ENCODE results near the gene SNRNP200. TPM values are rescaled to one million over a fixed set of nuclear protein-coding genes. Genes with fewer than 3 reads are reported as not detected.

SNRNP200 gene
- total RNA-seq, 1 experiment from 2014 or later, result 231 TPM

- Histone ChIP-seq H3K4me1 (ENCODE audit: control insufficient read depth, insufficient read depth, low read length) (no peaks in the 10 kb centered on the region), H3K27ac (ENCODE audit: low read length) (no peak overlapping the region), H3K4me3 (ENCODE audit: low read depth in 2 of 2, low read length in 2 of 2) (no peak overlapping the region), H3K36me3 (ENCODE audit: control insufficient read depth, insufficient read depth, low read length) (peaks cover 22% of the 10 kb centered on the region), H3K27me3 (ENCODE audit: control insufficient read depth, insufficient read depth, low read length) (no peaks in the 10 kb centered on the region), H3K9me3 (ENCODE audit: control insufficient read depth, insufficient read depth, low read depth, low read length) (no peaks in the 10 kb centered on the region)
- in situ Hi-C loops (cut with HindIII; ENCODE audit: low pct_unique_long_range_greater_than_20kb, low sequenced_read_pairs) (loop anchor here (25.0 kb wide), 1 partner anchor 112 kb away; no protein-coding TSS in a partner anchor), intact Hi-C loops (cut with micrococcal nuclease; ENCODE audit: unreplicated experiment) (no loop called here)
- DNase-seq (ENCODE audit: low read depth, low spot score) (no peak), ATAC-seq (peak; percentile 36)
- ChIA-PET CTCF (no interaction called here), POLR2A (no interaction called here)
- BruUV-seq (replicated peaks), result TSS peak; percentile 59
- TF ChIP-seq TCF7L2 (IDR thresholded peaks at IDR 0.05; ENCODE audit: low read depth, low read length) (no peak), REST (IDR thresholded peaks at IDR 0.05; ENCODE audit: insufficient read depth in 1 of 2, low read depth in 2 of 2, low read length in 1 of 2) (no peak), POLR2AphosphoS5 (IDR thresholded peaks at IDR 0.05; ENCODE audit: low read depth, low read length) (no peak; the same call in 1 of the 2 replicates), CTCF (IDR thresholded peaks at IDR 0.05) (no peak), SIN3A (IDR thresholded peaks at IDR 0.05; ENCODE audit: borderline replicate concordance, insufficient read depth, low read depth, low read length) (no peak)
Measured at GRCh38 chr2:96274355-96275056, 30.8 kb downstream of the SNRNP200 start.

- intact Hi-C loops (cut with micrococcal nuclease; ENCODE audit: unreplicated experiment), result no loop called here
- in situ Hi-C loops (cut with HindIII; ENCODE audit: low pct_unique_long_range_greater_than_20kb, low sequenced_read_pairs), result loop anchor here (25.0 kb wide), 1 partner anchor 111 kb away; no protein-coding TSS in a partner anchor
- no TSS peak for BruUV-seq (replicated peaks)
- ChIA-PET CTCF (no interaction called here), POLR2A (interaction anchor here (0.6 to 0.7 kb wide), 3 partner anchors 8 to 60 kb away, joined by 6 to 8 read pairs (median 6); no protein-coding TSS in a partner anchor)
- no peak overlapping the region for H3K4me3 ChIP-seq (ENCODE audit: low read depth in 2 of 2, low read length in 2 of 2)
- H3K27ac ChIP-seq (ENCODE audit: low read length), result no peak overlapping the region
- DNase-seq (ENCODE audit: low read depth, low spot score) (no peak), ATAC-seq (no peak)
- H3K4me1 ChIP-seq (ENCODE audit: control insufficient read depth, insufficient read depth, low read length), result no peaks in the 10 kb centered on the region
- no peak for TF ChIP-seq SIN3A (IDR thresholded peaks at IDR 0.05; ENCODE audit: borderline replicate concordance, insufficient read depth, low read depth, low read length)
- TF ChIP-seq CTCF (IDR thresholded peaks at IDR 0.05), result no peak
- TF ChIP-seq REST (IDR thresholded peaks at IDR 0.05; ENCODE audit: insufficient read depth in 1 of 2, low read depth in 2 of 2, low read length in 1 of 2), result no peak
- TF ChIP-seq TCF7L2 (IDR thresholded peaks at IDR 0.05; ENCODE audit: low read depth, low read length), result no peak
- TF ChIP-seq POLR2AphosphoS5 (IDR thresholded peaks at IDR 0.05; ENCODE audit: low read depth, low read length), result no peak
- H3K36me3 ChIP-seq (ENCODE audit: control insufficient read depth, insufficient read depth, low read length), result peaks cover 20% of the 10 kb centered on the region
- no peaks in the 10 kb centered on the region for H3K27me3 ChIP-seq (ENCODE audit: control insufficient read depth, insufficient read depth, low read length)
- H3K9me3 ChIP-seq (ENCODE audit: control insufficient read depth, insufficient read depth, low read depth, low read length), result no peaks in the 10 kb centered on the region
Measured at GRCh38 chr2:96273763-96274162, 31.6 kb downstream of the SNRNP200 start.

All from Panc1 (cell line).